ENCODE results near the gene EEF1A1.

GRCh38 chr6:73484438-73484837 lies 36.4 kb downstream of the EEF1A1 start:
- TF ChIP-seq CTCF (IDR thresholded peaks at IDR 0.05) (no peak), POLR2A (IDR thresholded peaks at IDR 0.05) (no peak)

Measured in breast epithelium (tissue), 3 donors.